ENCODE results near the gene ZNF808.
"Not testable (repeated sequence)": the region's sequence is repeated elsewhere in the genome, so short reads cannot be mapped to it uniquely, and the experiment has no call there.

ZNF808 gene

GRCh38 chr19:52570000-52570861 lies 42.8 kb downstream of the ZNF808 start, which contains the start of gene ZNF701:
TSS of gene ZNF701 (plus strand) at chr19:52570287. CDS start at chr19:52574148, 3,861 bp downstream.
- FAIRE-seq (no peak), DNase-seq (ENCODE audit: insufficient read length) (peak; percentile 72)
- TF ChIP-seq POLR2AphosphoS5 (IDR thresholded peaks at IDR 0.05; ENCODE audit: low read depth, low read length) (peak; percentile 87), TAF1 (IDR thresholded peaks at IDR 0.05; ENCODE audit: borderline replicate concordance, low read depth, low read length) (0 out of 2 replicates have a peak, but pooled peaks have one; percentile 9), POLR2A (IDR thresholded peaks at IDR 0.05; ENCODE audit: low read depth, low read length) (peak; percentile 86)

- FAIRE-seq (no peak), DNase-seq (ENCODE audit: insufficient read length) (no peak)
- TF ChIP-seq POLR2AphosphoS5 (IDR thresholded peaks at IDR 0.05; ENCODE audit: low read depth, low read length) (no peak), POLR2A (IDR thresholded peaks at IDR 0.05; ENCODE audit: low read depth, low read length) (no peak), TAF1 (IDR thresholded peaks at IDR 0.05; ENCODE audit: borderline replicate concordance, low read depth, low read length) (no peak)
Measured at GRCh38 chr19:52584736-52585440, 57.4 kb downstream of the ZNF808 start.

- DNase-seq (ENCODE audit: insufficient read length), result no peak
- TF ChIP-seq TAF1 (IDR thresholded peaks at IDR 0.05; ENCODE audit: borderline replicate concordance, low read depth, low read length) (no peak), POLR2AphosphoS5 (IDR thresholded peaks at IDR 0.05; ENCODE audit: low read depth, low read length) (no peak), POLR2A (IDR thresholded peaks at IDR 0.05; ENCODE audit: low read depth, low read length) (no peak)
- no peak for FAIRE-seq
Measured at GRCh38 chr19:52585604-52586003, 58.1 kb downstream of the ZNF808 start.

- no peak for FAIRE-seq
- TF ChIP-seq POLR2A (IDR thresholded peaks at IDR 0.05; ENCODE audit: low read depth, low read length) (no peak), POLR2AphosphoS5 (IDR thresholded peaks at IDR 0.05; ENCODE audit: low read depth, low read length) (no peak), TAF1 (IDR thresholded peaks at IDR 0.05; ENCODE audit: borderline replicate concordance, low read depth, low read length) (no peak)
- no peak for DNase-seq (ENCODE audit: insufficient read length)
Measured at GRCh38 chr19:52590728-52591127, 63.3 kb downstream of the ZNF808 start.

DNA sequence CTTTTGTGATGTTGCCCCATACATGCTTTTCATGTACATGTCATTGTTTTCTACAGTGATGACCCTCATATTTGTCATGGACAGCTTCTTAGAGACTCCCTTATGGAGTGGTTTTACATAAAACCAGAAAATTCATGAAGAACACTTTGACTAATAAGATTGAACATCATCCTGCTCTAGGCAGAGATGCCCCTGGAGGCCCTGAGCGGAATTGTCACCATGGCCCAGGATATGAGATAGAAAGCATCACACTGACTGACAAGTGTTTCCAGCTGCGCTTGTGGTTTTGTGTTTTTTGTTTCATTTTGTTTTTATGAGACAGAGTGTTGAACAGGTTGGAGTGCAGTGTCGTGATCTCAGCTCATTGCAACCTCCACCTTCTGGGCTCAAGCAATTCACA lies 64.8 kb downstream of the ZNF808 start:
- DNase-seq (ENCODE audit: insufficient read length), result no peak
- no peak for FAIRE-seq
- no peak for TF ChIP-seq POLR2A (IDR thresholded peaks at IDR 0.05; ENCODE audit: low read depth, low read length)
- TF ChIP-seq TAF1 (IDR thresholded peaks at IDR 0.05; ENCODE audit: borderline replicate concordance, low read depth, low read length), result no peak
- TF ChIP-seq POLR2AphosphoS5 (IDR thresholded peaks at IDR 0.05; ENCODE audit: low read depth, low read length), result no peak

DNA sequence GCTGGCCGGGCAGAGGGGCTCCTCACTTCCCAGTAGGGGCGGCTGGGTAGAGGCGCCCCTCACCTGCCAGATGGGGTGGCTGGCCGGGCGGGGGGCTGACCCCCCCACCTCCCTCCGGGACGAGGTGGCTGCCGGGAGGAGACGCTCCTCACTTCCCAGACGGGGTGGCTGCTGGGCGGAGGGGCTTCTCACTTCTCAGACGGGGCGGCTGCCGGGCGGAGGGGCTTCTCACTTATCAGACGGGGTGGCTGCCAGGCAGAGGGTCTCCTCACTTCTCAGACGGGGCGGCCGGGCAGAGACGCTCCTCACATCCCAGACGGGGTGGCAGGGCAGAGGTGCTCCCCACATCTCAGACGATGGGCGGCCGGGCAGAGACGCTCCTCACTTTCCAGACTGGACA lies 66.0 kb downstream of the ZNF808 start:
- not testable (repeated sequence) for DNase-seq (ENCODE audit: insufficient read length); FAIRE-seq

DNA sequence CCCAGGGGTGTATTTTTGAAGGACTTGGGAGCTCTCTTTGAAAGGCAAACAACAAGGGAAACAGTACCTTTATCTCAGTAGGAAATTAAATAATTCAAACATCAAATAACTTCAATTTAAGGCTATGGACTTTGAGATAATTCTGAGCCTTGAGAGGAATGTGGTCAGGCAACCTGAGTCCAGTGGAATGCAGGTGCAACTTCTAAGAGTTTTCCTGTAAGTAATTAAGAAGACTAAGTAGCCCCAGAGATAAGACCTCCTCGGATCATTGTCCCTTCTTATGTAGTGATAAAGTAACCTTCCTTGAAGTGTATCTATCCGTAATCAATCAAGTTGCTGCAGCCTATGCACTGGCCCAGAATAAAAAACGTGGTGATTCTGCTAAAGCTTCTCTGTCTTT lies 71.8 kb downstream of the ZNF808 start:
- DNase-seq (ENCODE audit: insufficient read length) (no peak), FAIRE-seq (no peak)
- TF ChIP-seq TAF1 (IDR thresholded peaks at IDR 0.05; ENCODE audit: borderline replicate concordance, low read depth, low read length) (no peak), POLR2AphosphoS5 (IDR thresholded peaks at IDR 0.05; ENCODE audit: low read depth, low read length) (no peak), POLR2A (IDR thresholded peaks at IDR 0.05; ENCODE audit: low read depth, low read length) (no peak)

GRCh38 chr19:52600639-52601024 lies 73.2 kb downstream of the ZNF808 start:
- DNase-seq (ENCODE audit: insufficient read length) (no peak), FAIRE-seq (no peak)
- TF ChIP-seq TAF1 (IDR thresholded peaks at IDR 0.05; ENCODE audit: borderline replicate concordance, low read depth, low read length) (no peak), POLR2A (IDR thresholded peaks at IDR 0.05; ENCODE audit: low read depth, low read length) (no peak), POLR2AphosphoS5 (IDR thresholded peaks at IDR 0.05; ENCODE audit: low read depth, low read length) (no peak)

DNA sequence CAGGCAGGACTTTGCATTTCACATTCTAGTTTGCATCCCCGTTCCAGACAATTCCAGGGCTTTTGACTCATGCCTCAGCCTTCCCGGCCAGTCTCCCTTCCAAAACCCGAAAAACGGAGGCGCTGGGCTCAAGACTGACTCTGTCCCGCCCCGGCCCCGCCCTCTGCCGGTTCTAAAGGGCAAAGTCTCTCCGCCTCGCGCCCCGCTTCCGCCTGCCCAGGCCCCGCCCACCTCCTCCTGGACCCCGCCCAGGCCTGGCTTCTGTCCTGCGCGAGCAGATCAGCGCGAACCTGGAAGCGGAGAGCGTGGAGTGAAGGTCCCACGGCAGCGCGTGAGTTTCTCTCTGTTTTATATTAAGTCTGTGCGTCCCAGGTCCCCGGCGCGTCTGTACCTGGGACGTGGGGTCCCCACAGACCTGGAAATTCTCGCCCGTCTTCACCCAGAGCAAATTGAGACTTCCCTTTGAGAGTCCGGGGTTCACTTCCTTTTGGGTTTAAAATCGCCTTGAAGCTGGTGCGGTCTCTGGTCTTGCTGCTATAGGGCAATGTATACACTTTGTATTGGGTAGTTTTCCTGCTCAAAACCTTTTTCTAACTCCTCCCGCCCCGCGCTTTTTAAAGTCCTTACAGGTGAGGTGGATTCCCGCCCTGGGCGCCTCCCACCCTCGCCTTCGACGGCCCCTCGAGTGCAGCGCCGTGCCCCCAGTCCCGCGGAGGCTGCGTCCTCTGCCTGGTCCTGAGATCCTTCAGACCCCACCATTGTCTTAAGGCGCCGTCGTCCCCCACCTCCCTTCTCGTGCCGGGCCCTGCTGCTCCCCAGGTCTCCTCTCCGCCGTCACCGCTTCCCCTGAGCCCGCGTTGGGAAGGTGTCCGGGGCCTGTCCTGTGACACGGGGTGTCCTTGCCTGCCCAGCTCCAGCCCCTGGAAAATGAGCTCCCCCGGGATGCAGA lies 73.8 kb downstream of the ZNF808 start:
- TF ChIP-seq TAF1 (IDR thresholded peaks at IDR 0.05; ENCODE audit: borderline replicate concordance, low read depth, low read length), result no peak
- TF ChIP-seq POLR2A (IDR thresholded peaks at IDR 0.05; ENCODE audit: low read depth, low read length), result peak; percentile 70; the same call in 1 of the 2 replicates
- no peak for TF ChIP-seq POLR2AphosphoS5 (IDR thresholded peaks at IDR 0.05; ENCODE audit: low read depth, low read length)
- FAIRE-seq (peak; percentile 88), DNase-seq (ENCODE audit: insufficient read length) (peak; percentile 84)

- not testable (repeated sequence) for FAIRE-seq; DNase-seq (ENCODE audit: insufficient read length)
Measured at GRCh38 chr19:52601974-52602366, 74.5 kb downstream of the ZNF808 start.

DNA sequence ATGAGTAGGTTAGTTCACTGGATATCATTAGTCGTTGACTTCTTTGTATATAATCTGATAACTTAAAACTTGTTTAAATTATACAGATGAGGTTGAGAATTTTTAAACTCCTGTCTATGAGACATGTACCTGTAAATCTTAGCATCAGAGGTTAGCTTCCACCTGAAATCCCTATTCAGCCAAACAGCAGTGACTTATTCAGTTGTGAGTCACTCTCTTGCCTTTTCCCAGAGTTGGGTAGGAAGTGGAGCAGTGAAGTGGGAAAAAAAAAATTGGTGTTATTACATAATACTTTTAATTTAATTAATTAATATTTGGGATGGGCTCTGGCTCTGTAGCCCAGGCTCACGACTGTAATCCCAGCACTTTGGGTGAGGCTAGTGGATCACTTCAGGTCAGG lies 75.5 kb downstream of the ZNF808 start:
- DNase-seq (ENCODE audit: insufficient read length) (no peak), FAIRE-seq (no peak)
- TF ChIP-seq POLR2AphosphoS5 (IDR thresholded peaks at IDR 0.05; ENCODE audit: low read depth, low read length) (no peak), TAF1 (IDR thresholded peaks at IDR 0.05; ENCODE audit: borderline replicate concordance, low read depth, low read length) (no peak), POLR2A (IDR thresholded peaks at IDR 0.05; ENCODE audit: low read depth, low read length) (no peak)
